ENCODE measurements around the gene CHST15. TPM values are rescaled to one million over a fixed set of nuclear protein-coding genes. Genes with fewer than 3 reads are reported as not detected.

CHST15 gene
- total RNA-seq, 4 donors from 2014 or later = 4.0 to 23.0 (median 13.8) TPM

GRCh38 chr10:123964953-123965352, 128.4 kb downstream of the CHST15 start:
- H3K27me3 ChIP-seq = peaks cover 0 to 53% (median 0%) of the 10 kb centered on the region in 4 donors
- 67% methylated on average over 1 of the region's 3 CpGs; no CpG with 5 or more reads in 1 of the 2 donors for WGBS, 2 donors
- TF ChIP-seq CTCF (IDR thresholded peaks at IDR 0.05) (no peak), POLR2A (IDR thresholded peaks at IDR 0.05) (no peak)

GRCh38 chr10:123962756-123963530, 130.5 kb downstream of the CHST15 start:
- H3K4me3 ChIP-seq = no peak overlapping the region
- H3K27ac ChIP-seq = no peak overlapping the region
- no peaks in the 10 kb centered on the region for H3K36me3 ChIP-seq
- H3K4me1 ChIP-seq = peaks cover 3 to 26% (median 9%) of the 10 kb centered on the region in 3 donors
- peaks cover 0 to 33% (median 0%) of the 10 kb centered on the region in 4 donors for H3K27me3 ChIP-seq
- TF ChIP-seq CTCF (IDR thresholded peaks at IDR 0.05) (no peak), POLR2A (IDR thresholded peaks at IDR 0.05) (no peak)
- no peak for DNase-seq
- 46 to 51% methylated on average over 5 to 6 of the region's 10 CpGs for WGBS, 2 donors
- intact Hi-C loops (cut with DNase I) = no loop called here
- no peaks in the 10 kb centered on the region for H3K9me3 ChIP-seq

More at GRCh38 chr10:123964953-123965352, 128.4 kb downstream of the CHST15 start:
- Histone ChIP-seq H3K27ac (no peak overlapping the region), H3K9me3 (no peaks in the 10 kb centered on the region), H3K36me3 (no peaks in the 10 kb centered on the region), H3K4me3 (no peak overlapping the region), H3K4me1 (peaks cover 3 to 26% (median 9%) of the 10 kb centered on the region in 3 donors)
- no peak for DNase-seq
- intact Hi-C loops (cut with DNase I) = no loop called here

GRCh38 chr10:123958241-123958640, 135.2 kb downstream of the CHST15 start:
- H3K36me3 ChIP-seq = no peaks in the 10 kb centered on the region
- H3K4me3 ChIP-seq = no peak overlapping the region
- H3K4me1 ChIP-seq = peaks cover 0 to under 1% (median 0%) of the 10 kb centered on the region in 3 donors
- intact Hi-C loops (cut with DNase I) = no loop called here
- 33 to 35% methylated on average over 2 of the region's 2 CpGs for WGBS, 2 donors
- H3K9me3 ChIP-seq = no peaks in the 10 kb centered on the region
- no peak overlapping the region for H3K27ac ChIP-seq
- no peak for DNase-seq
- TF ChIP-seq POLR2A (IDR thresholded peaks at IDR 0.05) (no peak), CTCF (IDR thresholded peaks at IDR 0.05) (no peak)
- peaks cover 0 to 10% (median 0%) of the 10 kb centered on the region in 4 donors for H3K27me3 ChIP-seq

Other genes starting within 250 kb of the CHST15 start
- gene CPXM2, start 201.8 kb downstream of the CHST15 start, total RNA-seq = 1 to 10 TPM; 2.5 to 9.2 (median 3.0) TPM